DOHH2 (cell line): ENCODE data around the gene GTPBP3.

Source experiments
- H3F3A ChIP-seq: fragments of 200-600 bp; sonication (generic), shearing (Covaris generic); 2 replicates; pipeline ENCODE4 v1.6.0; 2016; ENCODE audit warnings: antibody characterized with exemption, mild to moderate bottlenecking; ENCODE audit not compliant: control insufficient read depth, insufficient read depth
- H3K27ac ChIP-seq: fragments of 200-600 bp; sonication (generic); 2 replicates; pipeline ENCODE4 v1.5.1; 2014; ENCODE audit warnings: low read depth, mild to moderate bottlenecking, low read length, moderate library complexity
- H3K27me3 ChIP-seq: fragments of 200-600 bp; sonication (generic); 2 replicates; pipeline ENCODE4 v1.6.1; 2014; ENCODE audit warnings: mild to moderate bottlenecking, low read length, mixed read lengths; ENCODE audit not compliant: control insufficient read depth
- H3K36me3 ChIP-seq: fragments of 200-600 bp; sonication (generic); 2 replicates; pipeline ENCODE4 v1.6.1; 2014; ENCODE audit warnings: mild to moderate bottlenecking, low read length, moderate library complexity, mixed read lengths; ENCODE audit not compliant: control insufficient read depth
- H3K4me1 ChIP-seq: fragments of 200-600 bp; sonication (generic); 2 replicates; pipeline ENCODE4 v1.6.1; 2014; ENCODE audit warnings: mild to moderate bottlenecking, low read length, mixed read lengths; ENCODE audit not compliant: control insufficient read depth
- H3K4me2 ChIP-seq: fragments of 200-600 bp; sonication (generic); 2 replicates; pipeline ENCODE4 v1.6.0; 2014; ENCODE audit warnings: mild to moderate bottlenecking, low read length, moderate library complexity
- H3K4me3 ChIP-seq: fragments of 200-600 bp; sonication (generic); 2 replicates; pipeline ENCODE4 v1.5.1; 2014; ENCODE audit warnings: mild to moderate bottlenecking, low read length, mixed read lengths
- H3K79me2 ChIP-seq: fragments of 200-600 bp; sonication (generic); 2 replicates; pipeline ENCODE4 v1.6.1; 2014; ENCODE audit warnings: mild to moderate bottlenecking, low read length, mixed read lengths; ENCODE audit not compliant: control insufficient read depth
- H3K9me2 ChIP-seq: fragments of 200-600 bp; sonication (generic); replicated peaks from 2 replicates; pipeline ENCODE4 v1.6.1; 2014; ENCODE audit warnings: mild to moderate bottlenecking, low read length, mixed read lengths; ENCODE audit not compliant: control insufficient read depth
- H3K9me3 ChIP-seq: fragments of 200-600 bp; sonication (generic); 2 replicates; pipeline ENCODE4 v1.6.1; 2014; ENCODE audit warnings: antibody characterized with exemption, low read length, mixed read lengths; ENCODE audit not compliant: control insufficient read depth, insufficient read depth
- H4K20me1 ChIP-seq: fragments of 200-600 bp; sonication (generic); 2 replicates; pipeline ENCODE4 v1.6.0; 2014; ENCODE audit warnings: low read depth, mild to moderate bottlenecking, antibody characterized with exemption, low read length, moderate library complexity; ENCODE audit not compliant: control insufficient read depth, insufficient read depth
- CTCF ChIP-seq: fragments of 200-600 bp; sonication (generic); IDR thresholded peaks from one replicate; pipeline ENCODE4 v1.5.1; 2014; ENCODE audit warnings: antibody characterized with exemption, mild to moderate bottlenecking, low read depth, low read length; ENCODE audit not compliant: poor library complexity, severe bottlenecking
- EZH2phosphoT487 ChIP-seq: fragments of 200-600 bp; sonication (generic); IDR thresholded peaks from 2 replicates; pipeline ENCODE4 v1.6.1; 2017; ENCODE audit warnings: borderline replicate concordance, mild to moderate bottlenecking, antibody characterized with exemption, low read length, moderate library complexity, mixed read lengths

GTPBP3 gene

GRCh38 chr19:17379221-17379631 is 41.9 kb downstream of the GTPBP3 start:
- H3K4me1 ChIP-seq = peaks cover 52% of the 10 kb centered on the region
- no peaks in the 10 kb centered on the region for H3K79me2 ChIP-seq
- H3K27me3 ChIP-seq = no peaks in the 10 kb centered on the region
- H3K9me2 ChIP-seq = no peaks in the 10 kb centered on the region
- no peak for TF ChIP-seq EZH2phosphoT487
- TF ChIP-seq CTCF = no peak
- H3K36me3 ChIP-seq = no peaks in the 10 kb centered on the region
- H3K9me3 ChIP-seq = 0 out of 2 replicates have a peak, but pooled peaks cover 4% of the 10 kb centered on the region
- H3K4me2 ChIP-seq = peak overlapping the region; percentile 14; the same call in 1 of the 2 replicates
- no peaks in the 10 kb centered on the region for H4K20me1 ChIP-seq
- no peak overlapping the region for H3K4me3 ChIP-seq
- no peak overlapping the region for H3K27ac ChIP-seq
- H3F3A ChIP-seq = peaks cover 4% of the 10 kb centered on the region; the same call in 1 of the 2 replicates

GRCh38 chr19:17380426-17381138 is 43.2 kb downstream of the GTPBP3 start:
- H3F3A ChIP-seq = peaks cover 9% of the 10 kb centered on the region; the same call in 1 of the 2 replicates
- no peaks in the 10 kb centered on the region for H3K9me2 ChIP-seq
- TF ChIP-seq CTCF = no peak
- H3K4me2 ChIP-seq = no peak overlapping the region
- H3K4me1 ChIP-seq = peaks cover 43% of the 10 kb centered on the region
- no peaks in the 10 kb centered on the region for H4K20me1 ChIP-seq
- H3K36me3 ChIP-seq = no peaks in the 10 kb centered on the region
- H3K4me3 ChIP-seq = no peak overlapping the region
- H3K79me2 ChIP-seq = no peaks in the 10 kb centered on the region
- no peaks in the 10 kb centered on the region for H3K27me3 ChIP-seq
- 0 out of 2 replicates have a peak, but pooled peaks cover 4% of the 10 kb centered on the region for H3K9me3 ChIP-seq
- no peak overlapping the region for H3K27ac ChIP-seq

DNA sequence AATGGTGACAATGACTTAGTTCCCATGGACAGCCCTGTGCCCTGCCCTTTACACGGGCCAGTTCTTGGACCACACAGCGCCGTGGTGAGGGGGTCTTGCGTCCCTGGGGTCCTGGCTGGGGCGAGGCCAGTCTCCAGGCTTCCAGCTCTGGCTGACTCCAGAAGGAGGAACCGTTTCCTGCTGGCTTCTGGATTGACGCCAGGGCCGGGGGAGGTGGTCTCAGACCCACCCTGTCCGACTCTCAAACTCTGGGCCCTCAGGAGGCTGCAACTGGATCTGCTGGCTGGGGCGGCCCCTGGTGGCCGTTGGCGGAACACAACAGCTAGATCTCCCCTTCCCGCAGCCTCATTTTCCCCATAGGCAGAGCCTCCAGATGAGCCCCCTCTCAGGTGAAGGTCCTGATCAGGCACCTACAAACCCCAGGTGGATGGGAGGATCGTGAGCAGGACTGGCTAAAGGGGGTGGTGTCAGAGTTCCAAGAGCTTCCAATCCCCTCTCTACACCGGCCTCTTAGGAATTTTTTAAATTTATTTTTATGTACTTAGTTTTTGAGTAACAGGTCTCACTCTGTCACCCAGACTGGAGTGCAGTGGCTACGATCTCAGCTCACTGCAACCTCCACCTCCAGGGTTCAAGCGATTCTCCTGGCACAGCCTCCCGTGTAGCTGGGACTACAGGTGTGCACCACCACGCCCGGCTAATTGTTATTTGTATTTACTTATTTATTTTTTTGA is 48.7 kb downstream of the GTPBP3 start:
- peaks cover 5% of the 10 kb centered on the region; the same call in 1 of the 2 replicates for H3F3A ChIP-seq
- peak; percentile 87 for TF ChIP-seq CTCF
- TF ChIP-seq EZH2phosphoT487 = no peak
- 0 out of 2 replicates have a peak, but pooled peaks cover 2% of the 10 kb centered on the region for H3K27me3 ChIP-seq
- H4K20me1 ChIP-seq = no peaks in the 10 kb centered on the region
- H3K4me3 ChIP-seq = no peak overlapping the region
- no peak overlapping the region for H3K4me2 ChIP-seq
- H3K36me3 ChIP-seq = no peaks in the 10 kb centered on the region
- no peaks in the 10 kb centered on the region for H3K79me2 ChIP-seq
- no peak overlapping the region for H3K27ac ChIP-seq
- no peaks in the 10 kb centered on the region for H3K9me2 ChIP-seq
- H3K4me1 ChIP-seq = peaks cover 26% of the 10 kb centered on the region
- no peaks in the 10 kb centered on the region for H3K9me3 ChIP-seq
